Measurements from ENCODE around the gene RPP25L. TPM values are rescaled to one million over a fixed set of nuclear protein-coding genes. Genes with fewer than 3 reads are reported as not detected.

RPP25L gene
- total RNA-seq, 2 donors from 2014 or later = 37.0 to 54.4 TPM

DNA sequence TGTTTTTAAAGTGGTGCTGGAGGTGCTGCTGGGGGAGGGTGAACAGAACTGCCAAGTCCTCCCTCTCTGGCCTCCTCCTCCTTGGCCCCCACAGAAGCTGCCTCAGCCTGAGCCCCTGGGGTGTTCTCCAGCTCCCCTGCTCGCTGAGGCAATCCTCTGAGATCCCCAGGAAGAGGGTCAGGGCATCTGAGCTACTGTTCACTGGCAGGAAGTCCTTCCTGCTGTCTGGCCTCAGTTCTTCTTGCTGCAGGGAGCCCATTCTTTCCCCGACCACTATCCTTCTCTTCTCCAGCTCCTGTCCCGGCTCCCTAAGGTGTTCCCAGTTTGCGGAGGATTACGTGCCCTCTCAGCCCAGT lies 32.1 kb downstream of the RPP25L start:
- H3K27me3 ChIP-seq = peaks cover 41% of the 10 kb centered on the region
- no peak overlapping the region for H3K9ac ChIP-seq (ENCODE audit: low read depth in 2 of 2, low read length in 2 of 2)
- no peaks in the 10 kb centered on the region for H3K36me3 ChIP-seq
- DNase-seq = no peak
- no peaks in the 10 kb centered on the region for H3K9me3 ChIP-seq
- intact Hi-C loops (cut with DNase I) = no loop called here
- no peak overlapping the region for H3K27ac ChIP-seq
- H3K4me1 ChIP-seq = peaks cover 3% of the 10 kb centered on the region
- no peak for TF ChIP-seq CTCF (IDR thresholded peaks at IDR 0.05)
- H3K4me3 ChIP-seq = no peak overlapping the region

DNA sequence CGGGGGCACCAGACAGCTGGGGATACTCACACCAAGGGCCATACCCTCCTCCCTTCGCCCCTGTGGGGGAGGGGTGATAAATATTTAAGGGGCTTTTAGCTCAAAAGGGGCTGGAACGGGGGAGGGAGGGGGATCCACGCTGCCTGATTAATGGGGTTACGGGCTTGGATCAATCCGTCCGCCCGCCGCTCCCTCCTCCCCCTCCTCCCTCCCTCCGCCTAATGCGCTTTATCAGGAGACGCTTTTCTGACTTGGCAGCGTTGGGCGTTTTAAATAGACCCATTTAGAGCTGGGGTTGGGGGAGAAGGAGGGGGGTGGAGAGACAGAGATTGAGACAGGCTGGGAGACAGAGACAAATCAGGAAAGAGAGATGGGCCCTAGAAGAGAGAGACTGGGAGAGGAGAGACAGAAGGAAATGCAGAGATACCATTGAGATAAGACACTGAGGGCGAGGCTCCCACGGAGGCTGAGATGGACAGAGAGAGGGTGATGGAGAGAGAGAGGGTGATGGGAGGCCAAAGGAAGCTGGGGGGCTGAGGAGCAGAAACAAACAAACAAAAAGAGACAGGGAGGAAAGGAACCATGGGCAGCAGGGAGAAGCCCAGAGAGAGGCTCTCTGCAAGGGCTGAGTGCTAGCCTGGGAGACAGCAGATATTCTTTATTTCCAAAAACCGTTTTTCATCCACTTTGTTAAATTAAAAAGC lies 32.6 kb downstream of the RPP25L start:
- DNase-seq = no peak
- H3K27ac ChIP-seq = no peak overlapping the region
- peaks cover 3% of the 10 kb centered on the region for H3K4me1 ChIP-seq
- H3K9ac ChIP-seq (ENCODE audit: low read depth in 2 of 2, low read length in 2 of 2) = no peak overlapping the region
- intact Hi-C loops (cut with DNase I) = no loop called here
- peaks cover 41% of the 10 kb centered on the region for H3K27me3 ChIP-seq
- no peaks in the 10 kb centered on the region for H3K9me3 ChIP-seq
- no peaks in the 10 kb centered on the region for H3K36me3 ChIP-seq
- H3K4me3 ChIP-seq = no peak overlapping the region
- no peak for TF ChIP-seq CTCF (IDR thresholded peaks at IDR 0.05)

- H3K4me1 ChIP-seq = peaks cover 3% of the 10 kb centered on the region
- H3K27me3 ChIP-seq = peaks cover 41% of the 10 kb centered on the region
- intact Hi-C loops (cut with DNase I) = no loop called here
Measured at GRCh38 chr9:34578241-34579103, 33.4 kb downstream of the RPP25L start.

GRCh38 chr9:34577400-34578240 lies 34.3 kb downstream of the RPP25L start:
- H3K4me3 ChIP-seq = no peak overlapping the region
- intact Hi-C loops (cut with DNase I) = no loop called here
- peaks cover 41% of the 10 kb centered on the region for H3K27me3 ChIP-seq
- H3K9ac ChIP-seq (ENCODE audit: low read depth in 2 of 2, low read length in 2 of 2) = no peak overlapping the region
- no peak overlapping the region for H3K27ac ChIP-seq
- H3K36me3 ChIP-seq = no peaks in the 10 kb centered on the region
- H3K9me3 ChIP-seq = no peaks in the 10 kb centered on the region
- H3K4me1 ChIP-seq = peaks cover 3% of the 10 kb centered on the region
- DNase-seq = no peak
- no peak for TF ChIP-seq CTCF (IDR thresholded peaks at IDR 0.05)

More at GRCh38 chr9:34578241-34579103, 33.4 kb downstream of the RPP25L start:
- H3K36me3 ChIP-seq = no peaks in the 10 kb centered on the region
- TF ChIP-seq CTCF (IDR thresholded peaks at IDR 0.05) = no peak
- no peak for DNase-seq
- H3K4me3 ChIP-seq = no peak overlapping the region
- H3K9me3 ChIP-seq = no peaks in the 10 kb centered on the region
- H3K9ac ChIP-seq (ENCODE audit: low read depth in 2 of 2, low read length in 2 of 2) = no peak overlapping the region
- no peak overlapping the region for H3K27ac ChIP-seq
